GM15510 (cell line): Measurements from ENCODE around the gene R3HDM4.

ENCODE experiments used
- POLR2A ChIP-seq: IDR thresholded peaks from 3 replicates; pipeline ENCODE4 v1.6.1; 2011; ENCODE audit warnings: borderline replicate concordance; ENCODE audit not compliant: insufficient read length; ENCODE audit errors: extremely low read depth

Gene R3HDM4

GRCh38 chr19:870963-871401, 42.0 kb downstream of the R3HDM4 start:
- no peak for TF ChIP-seq POLR2A

- TF ChIP-seq POLR2A: no peak
Observed at GRCh38 chr19:870314-870713, 42.7 kb downstream of the R3HDM4 start.

GRCh38 chr19:869245-870177, 43.5 kb downstream of the R3HDM4 start:
- TF ChIP-seq POLR2A: no peak

- TF ChIP-seq POLR2A: no peak
Observed at GRCh38 chr19:868458-869244, 44.4 kb downstream of the R3HDM4 start.

- TF ChIP-seq POLR2A: no peak
Observed at GRCh38 chr19:867855-868457, 45.1 kb downstream of the R3HDM4 start.

- no peak for TF ChIP-seq POLR2A
Observed at GRCh38 chr19:867301-867793, 45.7 kb downstream of the R3HDM4 start.

GRCh38 chr19:866769-867300, 46.2 kb downstream of the R3HDM4 start:
- TF ChIP-seq POLR2A: no peak

- TF ChIP-seq POLR2A: no peak
Observed at GRCh38 chr19:863315-863620, 49.8 kb downstream of the R3HDM4 start.

- TF ChIP-seq POLR2A: no peak
Observed at GRCh38 chr19:862581-863314, 50.3 kb downstream of the R3HDM4 start.

GRCh38 chr19:861756-862580, 51.1 kb downstream of the R3HDM4 start:
- no peak for TF ChIP-seq POLR2A

- no peak for TF ChIP-seq POLR2A
Observed at GRCh38 chr19:861141-861755, 51.8 kb downstream of the R3HDM4 start.

- no peak for TF ChIP-seq POLR2A
Observed at GRCh38 chr19:858868-859843, 53.9 kb downstream of the R3HDM4 start, which contains the start of gene CFD. Gene CFD, plus strand, starts transcription at chr19:859664. Its CDS starts 26 bp downstream, at chr19:859690.
